ENCODE measurements around the gene ENTHD1. TPM values are rescaled to one million over a fixed set of nuclear protein-coding genes. Genes with fewer than 3 reads are reported as not detected.

Gene ENTHD1
- total and polyA plus RNA-seq, 9 of the 15 experiments (the other 6 are each of a cell fraction or from before 2014, with no cell fraction given): 0.13 to 0.98 (median 0.35) TPM

- peak; percentile 25; the same call in 1 of the 2 replicates for TF ChIP-seq ZBTB7A (IDR thresholded peaks at IDR 0.05; ENCODE audit: borderline replicate concordance, control insufficient read depth, low read depth, low read length)
- TF ChIP-seq, protein P1, sequence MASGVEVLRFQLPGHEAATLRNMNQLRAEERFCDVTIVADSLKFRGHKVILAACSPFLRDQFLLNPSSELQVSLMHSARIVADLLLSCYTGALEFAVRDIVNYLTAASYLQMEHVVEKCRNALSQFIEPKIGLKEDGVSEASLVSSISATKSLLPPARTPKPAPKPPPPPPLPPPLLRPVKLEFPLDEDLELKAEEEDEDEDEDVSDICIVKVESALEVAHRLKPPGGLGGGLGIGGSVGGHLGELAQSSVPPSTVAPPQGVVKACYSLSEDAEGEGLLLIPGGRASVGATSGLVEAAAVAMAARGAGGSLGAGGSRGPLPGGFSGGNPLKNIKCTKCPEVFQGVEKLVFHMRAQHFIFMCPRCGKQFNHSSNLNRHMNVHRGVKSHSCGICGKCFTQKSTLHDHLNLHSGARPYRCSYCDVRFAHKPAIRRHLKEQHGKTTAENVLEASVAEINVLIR (CRISPR knock-in tag; IDR thresholded peaks at IDR 0.05): no peak
- TF ChIP-seq BRD4 (IDR thresholded peaks at IDR 0.05): no peak
- 0 out of 2 replicates have a peak, but pooled peaks have one; percentile 41 for TF ChIP-seq RNF2 (IDR thresholded peaks at IDR 0.05)
- TF ChIP-seq GATAD2A (IDR thresholded peaks at IDR 0.05): no peak
- TF ChIP-seq CXXC5 (CRISPR knock-in tag; IDR thresholded peaks at IDR 0.05): no peak
- peak; percentile 35 to 47; a peak in 2 of 4 replicates for TF ChIP-seq TRIM24 (IDR thresholded peaks at IDR 0.05)
- no peak for TF ChIP-seq PATZ1 (CRISPR knock-in tag; IDR thresholded peaks at IDR 0.05; ENCODE audit: borderline replicate concordance)
- no peak for TF ChIP-seq ZBTB49 (CRISPR knock-in tag; IDR thresholded peaks at IDR 0.05; ENCODE audit: borderline replicate concordance)
- TF ChIP-seq MAX (CRISPR knock-in tag; IDR thresholded peaks at IDR 0.05): peak; percentile 71
- no peak for TF ChIP-seq MAZ (CRISPR knock-in tag; conservative IDR thresholded peaks at IDR 0.05 in 1 of 2, IDR thresholded peaks at IDR 0.05 in 1 of 2)
- no peak for TF ChIP-seq ZNF274 (IDR thresholded peaks at IDR 0.05; ENCODE audit: borderline replicate concordance, low read depth, low read length)
- TF ChIP-seq, protein P2, sequence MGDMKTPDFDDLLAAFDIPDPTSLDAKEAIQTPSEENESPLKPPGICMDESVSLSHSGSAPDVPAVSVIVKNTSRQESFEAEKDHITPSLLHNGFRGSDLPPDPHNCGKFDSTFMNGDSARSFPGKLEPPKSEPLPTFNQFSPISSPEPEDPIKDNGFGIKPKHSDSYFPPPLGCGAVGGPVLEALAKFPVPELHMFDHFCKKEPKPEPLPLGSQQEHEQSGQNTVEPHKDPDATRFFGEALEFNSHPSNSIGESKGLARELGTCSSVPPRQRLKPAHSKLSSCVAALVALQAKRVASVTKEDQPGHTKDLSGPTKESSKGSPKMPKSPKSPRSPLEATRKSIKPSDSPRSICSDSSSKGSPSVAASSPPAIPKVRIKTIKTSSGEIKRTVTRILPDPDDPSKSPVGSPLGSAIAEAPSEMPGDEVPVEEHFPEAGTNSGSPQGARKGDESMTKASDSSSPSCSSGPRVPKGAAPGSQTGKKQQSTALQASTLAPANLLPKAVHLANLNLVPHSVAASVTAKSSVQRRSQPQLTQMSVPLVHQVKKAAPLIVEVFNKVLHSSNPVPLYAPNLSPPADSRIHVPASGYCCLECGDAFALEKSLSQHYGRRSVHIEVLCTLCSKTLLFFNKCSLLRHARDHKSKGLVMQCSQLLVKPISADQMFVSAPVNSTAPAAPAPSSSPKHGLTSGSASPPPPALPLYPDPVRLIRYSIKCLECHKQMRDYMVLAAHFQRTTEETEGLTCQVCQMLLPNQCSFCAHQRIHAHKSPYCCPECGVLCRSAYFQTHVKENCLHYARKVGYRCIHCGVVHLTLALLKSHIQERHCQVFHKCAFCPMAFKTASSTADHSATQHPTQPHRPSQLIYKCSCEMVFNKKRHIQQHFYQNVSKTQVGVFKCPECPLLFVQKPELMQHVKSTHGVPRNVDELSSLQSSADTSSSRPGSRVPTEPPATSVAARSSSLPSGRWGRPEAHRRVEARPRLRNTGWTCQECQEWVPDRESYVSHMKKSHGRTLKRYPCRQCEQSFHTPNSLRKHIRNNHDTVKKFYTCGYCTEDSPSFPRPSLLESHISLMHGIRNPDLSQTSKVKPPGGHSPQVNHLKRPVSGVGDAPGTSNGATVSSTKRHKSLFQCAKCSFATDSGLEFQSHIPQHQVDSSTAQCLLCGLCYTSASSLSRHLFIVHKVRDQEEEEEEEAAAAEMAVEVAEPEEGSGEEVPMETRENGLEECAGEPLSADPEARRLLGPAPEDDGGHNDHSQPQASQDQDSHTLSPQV (IDR thresholded peaks at IDR 0.05): peak; percentile 54
- TF ChIP-seq, protein P3, sequence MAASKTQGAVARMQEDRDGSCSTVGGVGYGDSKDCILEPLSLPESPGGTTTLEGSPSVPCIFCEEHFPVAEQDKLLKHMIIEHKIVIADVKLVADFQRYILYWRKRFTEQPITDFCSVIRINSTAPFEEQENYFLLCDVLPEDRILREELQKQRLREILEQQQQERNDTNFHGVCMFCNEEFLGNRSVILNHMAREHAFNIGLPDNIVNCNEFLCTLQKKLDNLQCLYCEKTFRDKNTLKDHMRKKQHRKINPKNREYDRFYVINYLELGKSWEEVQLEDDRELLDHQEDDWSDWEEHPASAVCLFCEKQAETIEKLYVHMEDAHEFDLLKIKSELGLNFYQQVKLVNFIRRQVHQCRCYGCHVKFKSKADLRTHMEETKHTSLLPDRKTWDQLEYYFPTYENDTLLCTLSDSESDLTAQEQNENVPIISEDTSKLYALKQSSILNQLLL (CRISPR knock-in tag; IDR thresholded peaks at IDR 0.05; ENCODE audit: borderline replicate concordance): no peak
These were observed 169.6 kb downstream of the ENTHD1 start (continued) for GRCh38 chr22:39723899-39724351.

Data from K562 (cell line).